Liver (tissue), 9 donors: Measurements from ENCODE around the gene ZNF761. TPM values are rescaled to one million over a fixed set of nuclear protein-coding genes. Genes with fewer than 3 reads are reported as not detected.

ENCODE experiments used
- DNase-seq: peaks from one replicate; pipeline ENCODE4 v3.0.0-alpha.2; 2017; ENCODE audit warnings: low spot score
- H3K27ac ChIP-seq, 2 donors: one replicate each; pipeline ENCODE4 v1.7.0; 2013; ENCODE audit warnings: inconsistent platforms in 2 of 2, low read length in 2 of 2, control low read depth in 1 of 2, low read depth in 1 of 2, mild to moderate bottlenecking in 1 of 2
- H3K27me3 ChIP-seq, 4 donors: one replicate each; pipeline versions ENCODE4 v1.6.1 to v1.7.0; 2013; ENCODE audit warnings: low read length in 3 of 4, inconsistent platforms in 1 of 4, mild to moderate bottlenecking in 1 of 4, moderate library complexity in 1 of 4; ENCODE audit not compliant: control insufficient read depth in 4 of 4, insufficient read depth in 4 of 4
- H3K36me3 ChIP-seq, 4 donors: one replicate each; pipeline versions ENCODE4 v1.6.1 to v1.7.0; 2013; ENCODE audit warnings: low read length in 3 of 4, mild to moderate bottlenecking in 3 of 4, low read depth in 1 of 4, moderate library complexity in 1 of 4; ENCODE audit not compliant: control insufficient read depth in 4 of 4, insufficient read depth in 3 of 4
- H3K4me1 ChIP-seq, 4 donors: one replicate each; pipeline versions ENCODE4 v1.6.1 to v1.7.0; 2013; ENCODE audit warnings: low read length in 3 of 4, mild to moderate bottlenecking in 3 of 4, moderate library complexity in 1 of 4; ENCODE audit not compliant: control insufficient read depth in 4 of 4, insufficient read depth in 4 of 4
- H3K4me3 ChIP-seq, 3 donors: one replicate each; pipeline versions ENCODE4 v1.6.1 to v1.7.0; 2013; ENCODE audit warnings: low read length in 3 of 3, control low read depth in 1 of 3, low read depth in 1 of 3, mild to moderate bottlenecking in 1 of 3
- H3K9ac ChIP-seq, 2 donors: one replicate each; pipeline ENCODE4 v1.7.0; 2013; ENCODE audit warnings: low read length in 2 of 2, mild to moderate bottlenecking in 2 of 2, moderate library complexity in 2 of 2, control low read depth in 1 of 2, low read depth in 1 of 2
- H3K9me3 ChIP-seq, 4 donors: one replicate each; pipeline versions ENCODE4 v1.6.1 to v1.7.0; 2013; ENCODE audit warnings: low read length in 3 of 4; ENCODE audit not compliant: control insufficient read depth in 4 of 4
- EGR1 ChIP-seq, 2 donors: IDR thresholded peaks; 2 replicates each; pipeline ENCODE4 v1.6.1; 2016 to 2018; ENCODE audit warnings: antibody characterized with exemption in 2 of 2, low read depth in 2 of 2
- FOXA1 ChIP-seq: IDR thresholded peaks from 2 replicates; pipeline ENCODE4 v1.6.1; 2016; ENCODE audit warnings: antibody characterized with exemption
- FOXA2 ChIP-seq: IDR thresholded peaks from 2 replicates; pipeline ENCODE4 v1.6.1; 2016; ENCODE audit warnings: antibody characterized with exemption
- GABPA ChIP-seq, 2 donors: IDR thresholded peaks in 1 of 2; conservative IDR thresholded peaks in 1 of 2; 2 replicates each; pipeline ENCODE4 v1.6.1; 2016; ENCODE audit warnings: antibody characterized with exemption in 2 of 2, mild to moderate bottlenecking in 1 of 2, moderate library complexity in 1 of 2
- HNF4G ChIP-seq: IDR thresholded peaks from 2 replicates; pipeline ENCODE4 v1.6.1; 2016; ENCODE audit warnings: antibody characterized with exemption
- JUND ChIP-seq, 2 donors: IDR thresholded peaks; 2 replicates each; pipeline ENCODE4 v1.6.1; 2016; ENCODE audit warnings: antibody characterized with exemption in 2 of 2
- NR2F2 ChIP-seq: IDR thresholded peaks from 2 replicates; pipeline ENCODE4 v1.6.1; 2016; ENCODE audit warnings: antibody characterized with exemption
- RAD21 ChIP-seq, 2 donors: IDR thresholded peaks; 2 replicates each; pipeline ENCODE4 v1.6.1; 2016; ENCODE audit warnings: antibody characterized with exemption in 2 of 2, mild to moderate bottlenecking in 2 of 2
- RXRA ChIP-seq, 2 donors: IDR thresholded peaks; 2 replicates each; pipeline ENCODE4 v1.6.1; 2017 to 2018; ENCODE audit warnings: antibody characterized with exemption in 2 of 2, mild to moderate bottlenecking in 1 of 2
- SP1 ChIP-seq: IDR thresholded peaks from 2 replicates; pipeline ENCODE4 v1.6.1; 2018; ENCODE audit warnings: antibody characterized with exemption, mild to moderate bottlenecking
- TAF1 ChIP-seq: conservative IDR thresholded peaks from 2 replicates; pipeline ENCODE4 v1.6.1; 2016; ENCODE audit warnings: antibody characterized with exemption, mild to moderate bottlenecking
- WGBS: extraction: QIAGEN DNeasy Blood & Tissue Kit; methylation state at CpG from one replicate; pipeline ENCODE4 v1.1.7; 2013; 5-methylcytosine and 5-hydroxymethylcytosine counted together
- polyA plus RNA-seq, 2 donors: library from polyadenylated mRNA; stranded (reverse) in 1 of 2; unstranded in 1 of 2; fragments of 200-250 nt in 1 of 2; fragments of >200 nt in 1 of 2; fragmentation: Nextera tagmentation in 1 of 2; extraction: Ambion mirVana in 1 of 2; gene quantifications; one replicate each; pipeline versions ENCODE4 v1.2.1 to v1.2.3, GENCODE V29; 2013 to 2015
- total RNA-seq, 2 donors: library from RNA; depleted of rRNA; stranded (reverse); fragments of >200 nt; gene quantifications; one replicate each; pipeline ENCODE4 v1.2.3, GENCODE V29; 2014
- TF ChIP-seq, protein P1 (sequence below): IDR thresholded peaks from 2 replicates; pipeline ENCODE4 v1.6.1; 2016; ENCODE audit warnings: antibody characterized with exemption
- TF ChIP-seq, protein P2 (sequence below): IDR thresholded peaks from 2 replicates; pipeline ENCODE4 v1.6.1; 2016; ENCODE audit warnings: antibody characterized with exemption, mild to moderate bottlenecking
- TF ChIP-seq, protein P3 (sequence below): fragments of 150-350 bp; IDR thresholded peaks from 2 replicates; pipeline ENCODE4 v1.5.1; 2017; ENCODE audit warnings: improper control_type of control experiment, low read depth, low read length; ENCODE audit not compliant: missing input control
- donor health status: healthy.
- donor health status: healthy.
- donor health status: healthy.
- donor health status: healthy.
- donor health status: healthy.

ZNF761 gene
- total and polyA plus RNA-seq, 4 donors: 2.7 to 6.3 (median 5.1) TPM

DNA sequence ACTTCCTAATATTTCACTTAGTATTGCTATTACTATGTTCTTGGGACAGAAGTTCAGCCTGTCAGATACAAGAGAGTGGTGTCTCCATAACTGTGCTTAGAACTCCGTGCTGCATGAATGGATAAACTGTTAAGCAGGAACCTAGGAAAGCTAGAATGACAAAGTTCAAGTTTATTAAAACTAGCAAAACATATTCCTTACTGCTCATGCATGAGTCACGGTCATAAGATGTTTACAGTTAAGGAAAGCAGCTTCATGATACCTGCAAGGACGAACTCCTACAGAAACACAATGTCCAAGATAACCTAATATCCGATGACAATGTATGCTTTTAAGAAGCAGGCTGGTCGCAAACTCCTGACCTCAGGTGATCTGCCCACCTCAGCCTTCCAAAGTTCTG lies 42.9 kb upstream of the ZNF761 start:
- Histone ChIP-seq H3K4me3 (no peak overlapping the region), H3K9ac (no peak overlapping the region), H3K27ac (no peak overlapping the region), H3K9me3 (peaks cover 22 to 56% (median 28%) of the 10 kb centered on the region in 4 donors), H3K4me1 (no peaks in the 10 kb centered on the region), H3K36me3 (peaks cover 0 to 2% (median 0%) of the 10 kb centered on the region in 4 donors), H3K27me3 (no peaks in the 10 kb centered on the region)
- no peak for TF ChIP-seq HNF4G
- TF ChIP-seq, protein P1, sequence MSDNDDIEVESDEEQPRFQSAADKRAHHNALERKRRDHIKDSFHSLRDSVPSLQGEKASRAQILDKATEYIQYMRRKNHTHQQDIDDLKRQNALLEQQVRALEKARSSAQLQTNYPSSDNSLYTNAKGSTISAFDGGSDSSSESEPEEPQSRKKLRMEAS: no peak
- no peak for DNase-seq
- WGBS: 89% methylated on average over 5 of the region's 5 CpGs

DNA sequence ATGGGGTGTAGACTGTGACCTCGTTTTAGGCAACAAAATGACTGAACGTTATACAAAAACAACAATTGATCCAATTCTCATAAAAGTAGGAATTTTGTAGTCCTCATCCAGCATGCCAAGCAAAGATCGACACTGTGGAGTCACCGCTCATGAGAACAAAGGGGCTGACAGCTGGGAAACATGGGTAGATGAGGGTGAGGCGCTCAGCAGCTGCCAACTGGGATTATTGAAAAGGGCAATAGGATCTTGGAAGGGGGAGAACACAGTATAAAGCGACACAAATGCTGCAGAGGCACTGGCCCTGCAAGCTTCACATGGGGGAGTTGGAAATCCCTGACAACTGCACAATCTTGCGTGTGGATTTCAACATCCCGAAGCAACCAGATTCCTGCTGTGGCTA lies 42.2 kb upstream of the ZNF761 start:
- TF ChIP-seq JUND (IDR thresholded peaks at IDR 0.05) (no peak), RAD21 (IDR thresholded peaks at IDR 0.05) (no peak), EGR1 (IDR thresholded peaks at IDR 0.05; ENCODE audit: low read depth in 2 of 2) (no peak), RXRA (IDR thresholded peaks at IDR 0.05) (no peak), GABPA (IDR thresholded peaks at IDR 0.05 in 1 of 2, conservative IDR thresholded peaks at IDR 0.05 in 1 of 2) (no peak), SP1 (no peak), NR2F2 (no peak), FOXA2 (no peak), TAF1 (no peak), HNF4G (no peak)
- TF ChIP-seq, protein P1: no peak
- TF ChIP-seq, protein P2, sequence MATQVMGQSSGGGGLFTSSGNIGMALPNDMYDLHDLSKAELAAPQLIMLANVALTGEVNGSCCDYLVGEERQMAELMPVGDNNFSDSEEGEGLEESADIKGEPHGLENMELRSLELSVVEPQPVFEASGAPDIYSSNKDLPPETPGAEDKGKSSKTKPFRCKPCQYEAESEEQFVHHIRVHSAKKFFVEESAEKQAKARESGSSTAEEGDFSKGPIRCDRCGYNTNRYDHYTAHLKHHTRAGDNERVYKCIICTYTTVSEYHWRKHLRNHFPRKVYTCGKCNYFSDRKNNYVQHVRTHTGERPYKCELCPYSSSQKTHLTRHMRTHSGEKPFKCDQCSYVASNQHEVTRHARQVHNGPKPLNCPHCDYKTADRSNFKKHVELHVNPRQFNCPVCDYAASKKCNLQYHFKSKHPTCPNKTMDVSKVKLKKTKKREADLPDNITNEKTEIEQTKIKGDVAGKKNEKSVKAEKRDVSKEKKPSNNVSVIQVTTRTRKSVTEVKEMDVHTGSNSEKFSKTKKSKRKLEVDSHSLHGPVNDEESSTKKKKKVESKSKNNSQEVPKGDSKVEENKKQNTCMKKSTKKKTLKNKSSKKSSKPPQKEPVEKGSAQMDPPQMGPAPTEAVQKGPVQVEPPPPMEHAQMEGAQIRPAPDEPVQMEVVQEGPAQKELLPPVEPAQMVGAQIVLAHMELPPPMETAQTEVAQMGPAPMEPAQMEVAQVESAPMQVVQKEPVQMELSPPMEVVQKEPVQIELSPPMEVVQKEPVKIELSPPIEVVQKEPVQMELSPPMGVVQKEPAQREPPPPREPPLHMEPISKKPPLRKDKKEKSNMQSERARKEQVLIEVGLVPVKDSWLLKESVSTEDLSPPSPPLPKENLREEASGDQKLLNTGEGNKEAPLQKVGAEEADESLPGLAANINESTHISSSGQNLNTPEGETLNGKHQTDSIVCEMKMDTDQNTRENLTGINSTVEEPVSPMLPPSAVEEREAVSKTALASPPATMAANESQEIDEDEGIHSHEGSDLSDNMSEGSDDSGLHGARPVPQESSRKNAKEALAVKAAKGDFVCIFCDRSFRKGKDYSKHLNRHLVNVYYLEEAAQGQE: no peak
- DNase-seq: no peak
- no peak overlapping the region for H3K27ac ChIP-seq
- H3K4me3 ChIP-seq: no peak overlapping the region
- peaks cover 0 to 3% (median 2%) of the 10 kb centered on the region in 4 donors for H3K4me1 ChIP-seq
- H3K9me3 ChIP-seq: peaks cover 20 to 51% (median 25%) of the 10 kb centered on the region in 4 donors
- peaks cover 0 to 2% (median 0%) of the 10 kb centered on the region in 4 donors for H3K36me3 ChIP-seq
- H3K27me3 ChIP-seq: no peaks in the 10 kb centered on the region
- no peak overlapping the region for H3K9ac ChIP-seq
- WGBS: 68% methylated on average over 8 of the region's 8 CpGs

DNA sequence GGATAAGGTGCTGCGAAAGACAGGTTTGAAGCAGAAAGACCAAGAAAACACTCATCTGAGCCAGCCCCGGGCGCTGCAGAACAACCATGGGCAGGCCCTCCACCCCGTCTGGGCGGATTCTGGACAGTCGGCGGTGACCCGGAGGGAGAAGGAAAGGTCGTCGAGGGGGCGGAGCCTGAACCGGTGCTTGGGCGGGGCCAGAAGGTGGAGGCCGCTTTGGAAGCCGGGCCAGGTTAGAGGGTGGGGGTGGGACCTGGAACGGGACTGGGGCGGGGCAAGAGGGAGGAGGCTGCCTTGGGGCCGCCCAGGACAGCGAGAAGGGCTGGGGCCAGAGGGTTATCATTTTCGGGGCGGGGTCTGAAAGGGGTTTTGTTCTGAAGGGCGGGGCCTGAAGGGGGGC lies 41.8 kb upstream of the ZNF761 start:
- H3K4me1 ChIP-seq: peaks cover 0 to 6% (median 4%) of the 10 kb centered on the region in 4 donors
- TF ChIP-seq FOXA1: no peak
- no peak for TF ChIP-seq TAF1
- TF ChIP-seq JUND (IDR thresholded peaks at IDR 0.05): no peak
- TF ChIP-seq, protein P1: no peak
- TF ChIP-seq, protein P3, sequence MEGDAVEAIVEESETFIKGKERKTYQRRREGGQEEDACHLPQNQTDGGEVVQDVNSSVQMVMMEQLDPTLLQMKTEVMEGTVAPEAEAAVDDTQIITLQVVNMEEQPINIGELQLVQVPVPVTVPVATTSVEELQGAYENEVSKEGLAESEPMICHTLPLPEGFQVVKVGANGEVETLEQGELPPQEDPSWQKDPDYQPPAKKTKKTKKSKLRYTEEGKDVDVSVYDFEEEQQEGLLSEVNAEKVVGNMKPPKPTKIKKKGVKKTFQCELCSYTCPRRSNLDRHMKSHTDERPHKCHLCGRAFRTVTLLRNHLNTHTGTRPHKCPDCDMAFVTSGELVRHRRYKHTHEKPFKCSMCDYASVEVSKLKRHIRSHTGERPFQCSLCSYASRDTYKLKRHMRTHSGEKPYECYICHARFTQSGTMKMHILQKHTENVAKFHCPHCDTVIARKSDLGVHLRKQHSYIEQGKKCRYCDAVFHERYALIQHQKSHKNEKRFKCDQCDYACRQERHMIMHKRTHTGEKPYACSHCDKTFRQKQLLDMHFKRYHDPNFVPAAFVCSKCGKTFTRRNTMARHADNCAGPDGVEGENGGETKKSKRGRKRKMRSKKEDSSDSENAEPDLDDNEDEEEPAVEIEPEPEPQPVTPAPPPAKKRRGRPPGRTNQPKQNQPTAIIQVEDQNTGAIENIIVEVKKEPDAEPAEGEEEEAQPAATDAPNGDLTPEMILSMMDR: no peak
- TF ChIP-seq FOXA2: no peak
- no peak for TF ChIP-seq EGR1 (IDR thresholded peaks at IDR 0.05; ENCODE audit: low read depth in 2 of 2)
- no peak for TF ChIP-seq NR2F2
- peaks cover 20 to 47% (median 22%) of the 10 kb centered on the region in 4 donors for H3K9me3 ChIP-seq
- H3K4me3 ChIP-seq: no peak overlapping the region
- no peak overlapping the region for H3K27ac ChIP-seq
- no peak for DNase-seq
- 26% methylated on average over 22 of the region's 22 CpGs for whole genome bisulfite sequencing
- peaks cover 0 to 2% (median 0%) of the 10 kb centered on the region in 4 donors for H3K36me3 ChIP-seq
- H3K9ac ChIP-seq: no peak overlapping the region
- no peaks in the 10 kb centered on the region for H3K27me3 ChIP-seq
